Hematopoietic multipotent progenitor cell treated with erythropoietin and hydrocortisone succinate and interleukin-3 and kit ligand, for 4 days (in vitro differentiated cells): Measurements from ENCODE around the gene XRCC3.
A peak's percentile ranks its signal among the peaks of the same experiment; 100 is the strongest.

Source experiments
- DNase-seq: peaks from one replicate; pipeline ENCODE4 v3.0.0-alpha.2; 2015

The XRCC3 gene

GRCh38 chr14:103705504-103706284 is 9.6 kb downstream of the XRCC3 start:
- no peak for DNase-seq

- peak; percentile 41 for DNase-seq
Observed at GRCh38 chr14:103705118-103705503, 10.1 kb downstream of the XRCC3 start.

GRCh38 chr14:103704708-103705107 is 10.5 kb downstream of the XRCC3 start:
- no peak for DNase-seq

DNA sequence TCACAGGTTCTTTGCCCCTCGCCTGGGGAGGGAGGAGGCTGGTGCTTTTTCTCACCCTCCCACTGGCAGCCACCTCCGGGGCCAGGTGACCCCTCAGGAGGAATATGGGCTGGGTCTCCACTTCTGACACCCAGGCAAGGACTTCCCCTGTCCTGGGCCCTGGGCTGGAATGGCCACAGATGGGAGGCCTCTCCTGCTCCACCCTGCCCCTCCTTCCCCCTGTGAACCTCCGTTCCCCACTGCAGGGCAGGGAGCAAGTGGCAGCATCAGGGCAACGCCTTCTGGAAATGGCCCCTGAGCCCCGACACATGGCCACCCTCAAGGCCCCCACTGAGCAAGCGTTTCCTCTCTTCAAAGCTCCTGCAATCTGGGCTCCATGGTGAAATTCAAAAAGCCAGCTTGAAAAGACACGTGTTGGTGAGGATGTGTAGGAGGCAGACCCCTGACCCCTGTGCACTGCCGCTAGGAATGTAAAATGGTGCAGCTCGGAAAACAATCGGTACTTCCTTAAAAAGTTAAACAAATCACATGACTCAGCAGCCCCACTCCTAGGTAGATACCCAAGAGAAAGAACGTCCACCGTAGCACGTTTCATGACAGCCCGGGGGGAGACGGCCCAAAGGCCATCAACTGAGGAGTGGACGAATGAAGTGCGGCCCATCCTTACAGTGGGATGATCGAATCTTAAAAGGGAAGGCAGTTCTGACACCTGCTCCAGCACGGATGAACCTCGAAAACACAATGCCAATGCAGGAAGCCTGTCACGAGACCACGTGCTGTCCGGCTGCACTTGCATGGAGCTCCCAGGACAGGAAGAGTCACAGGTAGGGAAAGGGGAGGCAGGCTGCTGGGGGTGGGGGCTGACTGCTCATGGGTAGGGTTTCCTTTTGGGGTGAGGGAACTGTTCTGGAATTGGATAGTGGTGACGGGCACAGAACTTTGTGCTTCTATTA is 11.5 kb downstream of the XRCC3 start:
- no peak for DNase-seq

GRCh38 chr14:103702497-103703432 is 12.5 kb downstream of the XRCC3 start:
- DNase-seq, result no peak

DNA sequence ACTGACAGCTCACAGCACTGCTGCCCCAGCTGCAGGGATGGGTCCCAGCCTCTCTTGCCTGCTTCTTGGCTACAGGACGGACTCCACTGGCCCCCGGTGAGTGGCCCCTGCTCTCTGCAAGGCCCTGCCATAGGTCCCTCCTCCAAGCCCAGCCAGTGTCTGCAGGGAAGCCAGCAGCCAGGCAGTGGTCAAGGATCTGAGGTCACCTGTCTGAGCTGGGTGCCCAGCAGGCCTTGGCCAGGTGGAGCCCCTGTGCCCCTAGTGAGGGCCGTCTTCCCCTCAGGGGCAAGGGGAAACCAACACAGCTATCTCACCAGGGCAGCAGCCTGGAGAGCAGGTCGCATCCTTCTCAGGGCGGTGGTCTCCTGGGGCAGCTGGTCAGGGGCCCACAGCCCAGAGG is 13.2 kb downstream of the XRCC3 start:
- no peak for DNase-seq

GRCh38 chr14:103700753-103701490 is 14.3 kb downstream of the XRCC3 start:
- DNase-seq, result no peak

GRCh38 chr14:103699901-103700752 is 15.1 kb downstream of the XRCC3 start:
- DNase-seq, result no peak

DNA sequence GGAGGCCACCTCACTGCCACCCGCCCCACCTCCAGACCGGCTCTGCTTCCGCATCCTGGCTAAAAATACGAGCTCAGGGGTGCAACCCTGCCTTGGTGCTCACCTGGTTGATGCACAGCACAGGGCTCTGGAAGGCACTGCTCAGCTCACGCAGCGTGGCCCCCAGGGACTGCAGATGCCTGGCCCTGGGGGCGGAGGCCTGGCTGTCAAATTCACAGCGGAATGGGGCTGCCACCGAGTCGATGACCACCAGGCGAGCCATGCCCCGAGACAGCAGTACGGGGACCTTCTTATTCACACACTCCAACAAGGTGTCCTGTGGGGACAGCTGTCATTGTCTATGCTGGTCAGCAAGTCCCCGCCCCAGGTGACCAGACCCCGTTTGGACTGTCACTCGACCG is 16.0 kb downstream of the XRCC3 start:
- DNase-seq, result no peak

DNA sequence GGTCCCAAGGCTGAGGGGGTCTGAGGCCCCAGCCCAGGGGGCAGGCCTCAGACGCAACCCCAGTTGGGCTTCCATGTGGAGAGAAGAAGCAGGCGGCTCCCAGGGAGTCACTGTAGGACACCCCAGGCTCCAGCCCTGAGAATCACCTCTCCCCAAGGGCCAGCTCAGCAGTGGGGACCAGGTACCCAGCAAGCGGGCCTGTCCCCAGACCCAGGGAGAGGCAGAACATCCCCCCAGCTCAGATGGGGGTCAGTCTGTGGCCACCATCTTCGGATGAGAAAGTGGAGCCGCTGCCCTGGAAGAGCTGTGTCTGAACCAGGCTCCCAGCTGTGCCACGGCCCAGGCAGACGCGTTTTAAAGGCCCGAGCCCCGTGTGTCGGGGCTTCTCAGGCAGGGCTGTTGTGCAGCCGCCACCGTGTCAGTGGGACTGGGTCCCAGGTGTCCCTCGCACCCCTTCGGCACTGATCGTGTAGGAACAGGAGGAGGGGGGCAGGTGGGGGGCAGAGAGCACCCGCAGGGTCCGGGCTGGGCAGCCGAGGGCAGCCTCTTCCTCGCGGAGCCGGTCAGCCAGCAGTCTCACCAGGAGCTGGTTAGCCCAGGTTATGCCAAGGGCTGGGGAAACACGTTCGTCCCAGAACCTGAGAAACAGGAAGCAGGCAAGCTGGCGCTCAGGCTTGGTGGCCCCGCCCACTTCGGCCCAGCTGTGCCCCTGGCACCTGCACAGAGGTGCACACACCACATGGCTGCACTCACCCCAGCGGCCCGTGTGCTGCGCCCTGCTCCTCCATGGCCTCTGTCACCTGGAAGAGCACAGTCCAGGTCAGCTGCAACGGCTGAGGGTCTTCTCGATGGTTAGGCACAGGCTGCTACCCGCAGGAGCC is 16.6 kb downstream of the XRCC3 start:
- DNase-seq, result peak; percentile 40

DNA sequence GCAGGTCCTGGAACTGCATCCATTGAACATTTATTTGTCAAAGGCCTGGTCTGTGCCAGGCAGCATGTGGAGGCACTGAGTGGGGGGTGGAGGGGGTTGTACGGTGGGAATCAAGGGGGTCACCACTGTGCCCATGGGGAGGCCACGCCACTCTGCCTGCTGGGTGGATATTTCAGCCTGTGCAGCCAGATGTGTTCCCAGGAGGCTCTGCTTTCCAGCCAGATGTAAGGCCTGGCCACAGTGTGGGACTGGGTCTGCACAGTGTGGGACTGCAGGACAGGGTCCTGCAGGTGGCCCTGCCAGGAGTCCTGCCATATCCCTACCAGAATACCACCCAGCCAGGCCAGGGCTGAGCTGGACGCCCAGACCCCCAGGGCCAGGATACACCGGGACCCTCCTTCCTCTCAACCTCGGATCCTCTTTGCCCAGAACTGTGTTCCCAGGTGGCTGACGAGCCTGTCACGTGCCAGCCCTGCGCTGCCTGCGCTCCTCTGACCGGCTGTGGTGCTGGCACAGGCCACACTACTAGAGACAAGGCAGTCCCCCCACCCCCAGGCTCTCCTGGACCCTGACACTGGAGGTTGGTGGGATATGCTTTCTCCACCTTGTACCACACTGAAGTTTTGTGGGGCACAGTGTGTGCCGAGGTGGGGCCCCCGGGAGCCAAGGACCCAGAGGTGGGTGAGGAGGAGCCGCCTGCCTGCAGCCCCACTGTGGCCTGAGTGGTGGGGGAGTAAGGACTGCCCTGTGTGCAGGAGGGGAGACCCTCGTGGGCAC is 17.5 kb downstream of the XRCC3 start:
- no peak for DNase-seq

GRCh38 chr14:103697206-103697602 is 18.0 kb downstream of the XRCC3 start:
- no peak for DNase-seq

DNA sequence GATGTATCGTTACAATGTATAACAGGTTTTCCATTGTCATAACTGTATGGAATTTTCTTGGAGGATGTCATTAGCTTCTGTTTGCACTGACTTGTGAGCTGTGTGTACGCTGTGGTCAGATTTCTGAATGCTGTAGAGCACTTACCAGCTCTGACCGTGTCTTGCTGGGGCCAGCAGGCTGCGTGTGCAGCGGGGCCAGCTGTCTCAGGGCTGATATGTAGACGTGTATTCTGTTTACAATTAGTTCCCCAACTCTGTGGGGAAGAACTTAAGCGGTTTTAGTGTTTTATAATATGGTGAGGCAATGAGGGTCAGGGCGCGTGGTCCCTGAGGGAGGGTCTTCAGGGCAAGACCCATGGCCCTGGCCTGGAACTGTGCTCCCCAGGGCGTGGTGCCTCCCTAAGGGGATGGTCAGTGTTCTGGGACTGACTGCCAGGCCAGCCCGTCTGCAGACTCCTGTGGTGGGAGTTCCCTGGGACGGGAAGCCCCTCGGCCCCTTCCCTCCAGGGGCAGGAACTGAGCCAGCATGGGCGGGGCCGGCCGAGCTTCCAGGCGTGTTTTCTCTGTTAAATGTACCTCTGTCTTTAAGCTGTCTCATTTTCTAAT is 18.7 kb downstream of the XRCC3 start:
- DNase-seq, result peak; percentile 59

GRCh38 chr14:103696070-103696402 is 19.2 kb downstream of the XRCC3 start:
- DNase-seq, result no peak

DNA sequence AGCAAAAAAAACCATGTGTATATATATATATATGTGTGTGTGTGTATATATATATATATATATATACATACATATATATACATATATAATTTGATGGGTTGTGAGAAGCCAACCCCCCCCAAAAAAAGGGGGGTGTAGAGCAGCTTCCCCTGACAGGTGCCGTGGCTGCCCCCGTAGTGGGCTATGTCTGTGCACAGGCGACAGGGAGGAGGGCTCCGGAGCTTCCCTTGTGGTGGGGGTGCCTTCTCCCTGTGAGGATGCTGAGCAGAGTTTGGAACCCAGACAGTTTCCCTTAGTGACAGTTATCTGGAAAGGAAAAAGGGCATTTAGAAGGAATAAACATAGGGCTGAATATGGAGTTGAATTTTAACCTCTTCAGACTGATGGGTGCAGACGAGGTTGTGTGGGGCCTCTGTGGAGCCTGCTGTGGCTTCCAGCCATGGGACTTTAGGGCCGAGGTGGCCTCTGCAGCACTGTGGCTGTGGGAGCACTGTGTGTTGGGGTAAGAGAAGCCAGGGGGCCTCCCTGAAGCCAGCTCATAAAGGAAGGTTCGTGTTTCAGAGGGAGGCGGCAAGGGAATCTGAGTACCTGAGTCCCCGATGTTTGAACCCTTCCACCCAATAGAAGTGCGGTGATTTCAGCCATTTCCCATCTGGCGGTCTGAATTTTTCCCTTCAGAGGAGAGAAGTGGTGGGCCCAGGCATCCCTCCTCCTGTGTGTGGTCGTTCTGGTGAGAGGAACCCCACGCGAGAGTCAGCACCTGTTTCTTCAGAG is 19.8 kb downstream of the XRCC3 start:
- DNase-seq, result no peak

DNA sequence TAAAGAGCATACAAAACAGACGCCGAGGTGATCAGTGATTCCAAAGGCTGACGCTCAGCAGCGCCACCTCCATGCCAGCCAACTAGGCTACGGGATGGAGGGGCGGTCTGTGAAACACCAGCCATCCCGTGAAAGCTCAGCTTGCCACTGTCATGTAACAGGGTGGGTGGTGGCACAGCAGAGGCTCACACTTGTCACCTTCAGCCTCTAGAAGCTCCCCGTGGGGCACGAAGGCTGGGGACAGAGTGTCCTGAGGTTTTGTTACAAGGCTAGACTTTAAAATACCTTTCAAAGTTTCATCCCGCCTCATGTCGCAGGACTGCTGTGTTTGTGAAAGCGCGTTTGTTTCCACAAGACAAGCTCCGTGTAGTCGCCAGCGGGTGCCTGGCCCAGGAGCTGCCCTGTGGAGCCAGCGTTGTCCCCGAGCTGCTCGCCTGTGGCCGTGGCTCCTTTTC is 20.7 kb downstream of the XRCC3 start:
- DNase-seq, result no peak

DNA sequence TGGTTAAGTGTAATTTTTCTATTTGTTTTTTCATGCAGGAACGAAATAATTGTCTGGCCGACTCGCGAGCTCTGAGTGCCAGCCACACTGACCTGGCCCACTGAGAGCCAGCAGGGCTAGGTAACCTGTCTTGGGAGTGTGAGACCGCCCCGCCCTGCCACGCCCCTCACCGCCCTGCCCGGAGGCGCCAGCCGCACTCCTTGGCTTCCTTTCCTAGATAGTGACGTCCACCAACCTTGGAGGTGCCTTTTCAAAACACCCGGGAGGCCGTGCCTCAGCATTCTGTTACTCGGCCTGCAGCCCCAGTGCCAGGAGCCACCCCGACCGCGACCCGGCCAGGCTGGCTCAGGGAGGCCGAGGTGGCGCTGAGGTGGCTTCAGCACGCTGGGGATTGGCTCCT is 21.7 kb downstream of the XRCC3 start:
- DNase-seq, result no peak

- DNase-seq, result no peak
Observed at GRCh38 chr14:103692871-103693270, 22.4 kb downstream of the XRCC3 start.
